CD4-positive, alpha-beta T cell treated with Interleukin-17A for 1 hour (primary cell): ENCODE data around the gene PHKA1.
"Not testable (repeated sequence)": the region's sequence is repeated elsewhere in the genome, so short reads cannot be mapped to it uniquely, and the experiment has no call there.

Experiments used
- DNase-seq: peaks from one replicate; pipeline ENCODE4 v3.0.0-alpha.2; 2020

PHKA1 gene

GRCh38 chrX:72568406-72569092 is 145.6 kb downstream of the PHKA1 start:
- DNase-seq = no peak

DNA sequence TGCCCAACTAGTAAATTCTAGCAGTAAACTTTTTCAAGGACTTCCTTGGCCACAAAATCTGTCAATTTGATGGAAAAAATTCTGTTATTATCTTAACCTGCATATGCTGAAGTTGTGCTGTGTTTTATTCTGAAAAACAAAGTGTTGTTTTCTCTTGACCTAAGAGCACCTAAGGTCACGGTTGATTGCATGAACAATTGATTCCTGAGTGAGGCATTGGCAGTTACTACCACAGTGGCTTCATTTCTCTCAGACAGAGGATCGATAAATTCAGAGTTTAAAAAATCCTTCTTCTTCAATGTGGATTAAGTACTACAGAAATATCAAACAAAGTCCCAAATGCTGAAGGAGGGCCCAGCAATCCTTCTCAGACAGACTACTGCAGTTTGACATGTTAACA is 147.7 kb downstream of the PHKA1 start:
- no peak for DNase-seq

GRCh38 chrX:72559655-72560054 is 154.5 kb downstream of the PHKA1 start:
- DNase-seq = not testable (repeated sequence)

DNA sequence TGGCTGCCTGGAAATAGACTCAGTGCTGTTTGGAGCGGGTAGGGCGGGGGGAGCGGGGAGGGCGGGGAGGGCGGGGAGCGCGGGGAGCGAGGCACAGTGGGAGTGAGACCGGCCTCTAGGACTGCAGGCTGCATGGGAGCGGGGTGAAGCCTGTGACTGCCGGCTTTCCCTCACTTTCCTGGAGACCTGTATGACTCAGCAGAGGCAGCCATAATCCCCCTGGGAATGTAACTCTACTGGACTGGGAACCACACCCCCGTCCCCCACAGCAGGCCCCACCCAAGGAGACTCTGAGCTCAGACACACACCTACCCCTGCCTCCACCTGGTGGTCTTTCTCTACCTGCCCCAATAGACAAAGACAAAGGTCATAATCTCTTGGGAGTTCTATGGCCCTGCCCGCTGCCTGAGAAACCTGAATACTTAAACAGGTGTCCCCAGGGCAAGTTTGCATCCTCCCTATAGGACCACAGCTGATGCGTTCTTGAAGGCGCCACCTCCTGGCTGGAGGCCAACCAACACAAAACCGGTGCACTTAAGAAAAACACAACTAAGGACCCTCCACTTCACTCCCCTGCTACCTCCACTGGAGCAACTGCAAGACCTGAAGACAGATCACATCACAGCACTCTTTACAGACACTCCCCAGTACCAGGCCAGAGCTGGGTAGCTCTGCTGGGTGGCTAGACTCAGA is 159.5 kb downstream of the PHKA1 start:
- no peak for DNase-seq

DNA sequence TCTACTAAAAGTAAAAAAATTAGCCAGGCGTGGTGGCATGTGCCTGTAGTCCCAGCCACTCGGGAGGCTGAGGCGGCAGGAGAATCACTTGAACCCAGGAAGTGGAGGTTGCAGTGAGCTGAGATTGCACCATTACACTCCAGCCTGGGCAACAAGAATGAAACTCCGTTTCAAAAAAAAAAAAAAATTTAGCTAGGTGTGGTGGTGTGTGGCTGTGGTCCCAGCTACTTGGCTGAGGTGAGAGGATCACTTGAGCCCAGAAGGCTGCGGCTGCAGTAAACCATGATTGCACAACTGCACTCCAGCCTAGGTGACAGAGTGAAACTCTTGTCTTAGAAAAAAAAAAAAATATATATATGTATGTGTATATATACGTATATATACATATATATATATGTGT is 161.7 kb downstream of the PHKA1 start:
- not testable (repeated sequence) for DNase-seq

GRCh38 chrX:72545990-72546389 is 168.1 kb downstream of the PHKA1 start:
- DNase-seq = no peak

GRCh38 chrX:72540318-72540717 is 173.8 kb downstream of the PHKA1 start:
- no peak for DNase-seq

DNA sequence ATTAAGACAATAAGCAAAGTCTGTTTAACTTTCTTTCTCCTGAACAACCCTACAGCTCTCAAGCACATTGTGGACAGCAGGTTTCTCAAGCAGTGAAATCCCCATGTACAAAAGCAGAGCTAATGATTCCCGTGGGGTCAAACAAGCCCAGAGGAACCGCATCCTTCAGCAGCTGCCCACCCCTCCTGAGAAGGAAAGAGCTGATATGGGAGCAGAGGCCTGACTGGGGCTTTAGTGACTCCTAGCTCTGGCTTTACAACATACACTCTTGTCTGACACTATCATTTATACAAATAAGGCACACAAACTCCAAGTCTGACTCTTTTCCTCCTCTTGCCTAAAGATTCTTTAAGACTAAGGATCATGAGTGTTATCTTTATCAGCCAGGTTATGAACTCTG is 174.3 kb downstream of the PHKA1 start:
- no peak for DNase-seq

GRCh38 chrX:72536542-72536941 is 177.6 kb downstream of the PHKA1 start:
- DNase-seq = no peak

DNA sequence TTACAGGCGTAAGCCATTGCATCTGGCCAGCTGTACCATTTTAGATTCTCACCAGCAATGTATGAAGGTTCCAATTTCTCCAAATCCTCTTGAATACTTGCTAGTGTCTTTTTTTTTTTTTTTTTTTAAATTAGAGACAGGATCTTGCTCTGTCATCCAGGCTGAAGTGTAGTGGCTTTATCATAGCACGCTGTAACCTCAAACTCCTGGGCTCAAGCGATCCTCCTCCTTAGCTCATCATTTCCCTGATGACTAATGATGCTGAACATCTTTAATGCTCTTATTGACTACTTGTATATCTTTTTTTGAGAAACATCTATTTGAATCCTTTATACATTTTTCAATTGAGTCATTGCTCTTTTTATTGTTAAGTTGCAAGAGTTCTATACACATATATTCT is 181.7 kb downstream of the PHKA1 start:
- DNase-seq = no peak
